Nephron (organoid): ENCODE data around the gene FEM1C.
A peak's percentile ranks its signal among the peaks of the same experiment; 100 is the strongest.

Experiments used
- H3K27ac Mint-ChIP-seq, 3 experiments: 2 replicates each; pipeline ENCODE4 v1.8.0; 2020; ENCODE audit warnings: mixed read lengths in 3 of 3, mild to moderate bottlenecking in 2 of 3, moderate library complexity in 1 of 3
- H3K27me3 Mint-ChIP-seq: 2 replicates; pipeline ENCODE4 v1.8.0; 2021; ENCODE audit warnings: low read depth, mild to moderate bottlenecking, moderate library complexity, mixed read lengths
- H3K36me3 Mint-ChIP-seq: 2 replicates; pipeline ENCODE4 v1.8.0; 2020; ENCODE audit warnings: low read depth, mixed read lengths
- H3K4me1 Mint-ChIP-seq: 2 replicates; pipeline ENCODE4 v1.8.0; 2020; ENCODE audit warnings: mixed read lengths
- H3K4me3 Mint-ChIP-seq, 3 experiments: 2 replicates each; pipeline ENCODE4 v1.8.0; 2020; ENCODE audit warnings: mild to moderate bottlenecking in 3 of 3, mixed read lengths in 3 of 3, moderate library complexity in 2 of 3
- H3K9me3 Mint-ChIP-seq: 2 replicates; pipeline ENCODE4 v1.8.0; 2020; ENCODE audit warnings: mixed read lengths
- CTCF ChIP-seq, 3 experiments: fragments of 200-600 bp; sonication (generic); IDR thresholded peaks; one replicate each; pipeline ENCODE4 v1.5.0; 2021; ENCODE audit warnings: antibody characterized with exemption in 3 of 3; ENCODE audit not compliant: unreplicated experiment in 3 of 3

Gene FEM1C

DNA sequence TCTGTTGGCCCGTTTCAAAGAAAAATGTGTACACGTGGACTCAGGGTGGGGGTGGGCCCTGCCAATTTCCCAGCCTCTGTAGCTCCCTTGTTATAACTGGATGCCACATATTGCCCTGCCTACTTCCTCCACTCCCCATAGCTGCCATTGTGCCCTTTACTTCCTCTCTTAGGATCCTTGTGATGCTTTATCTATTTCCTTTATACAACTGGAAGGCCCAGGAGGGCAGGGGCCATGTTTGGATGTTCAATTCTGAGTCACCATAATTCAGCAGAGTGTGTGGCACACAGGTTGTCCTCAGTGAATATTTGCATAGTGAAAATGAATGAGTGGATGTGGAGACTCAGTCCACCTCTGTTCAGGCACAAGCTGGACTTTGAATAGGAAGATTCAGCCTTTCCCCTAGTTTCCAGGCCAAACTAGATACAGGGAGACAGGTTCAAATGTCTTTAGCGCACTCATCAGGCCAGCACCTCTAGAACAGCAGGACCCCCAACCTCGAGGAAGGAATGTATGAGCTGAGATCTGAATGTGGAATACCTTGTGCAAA, 10.6 kb upstream of the FEM1C start:
- H3K27me3 Mint-ChIP-seq, result peaks cover 7% of the 10 kb centered on the region
- H3K4me3 Mint-ChIP-seq, result no peak overlapping the region
- no peaks in the 10 kb centered on the region for H3K36me3 Mint-ChIP-seq
- H3K27ac Mint-ChIP-seq, result no peak overlapping the region
- no peak for TF ChIP-seq CTCF (IDR thresholded peaks at IDR 0.05; ENCODE audit: unreplicated experiment in 3 of 3)
- no peaks in the 10 kb centered on the region for H3K4me1 Mint-ChIP-seq
- no peaks in the 10 kb centered on the region for H3K9me3 Mint-ChIP-seq

DNA sequence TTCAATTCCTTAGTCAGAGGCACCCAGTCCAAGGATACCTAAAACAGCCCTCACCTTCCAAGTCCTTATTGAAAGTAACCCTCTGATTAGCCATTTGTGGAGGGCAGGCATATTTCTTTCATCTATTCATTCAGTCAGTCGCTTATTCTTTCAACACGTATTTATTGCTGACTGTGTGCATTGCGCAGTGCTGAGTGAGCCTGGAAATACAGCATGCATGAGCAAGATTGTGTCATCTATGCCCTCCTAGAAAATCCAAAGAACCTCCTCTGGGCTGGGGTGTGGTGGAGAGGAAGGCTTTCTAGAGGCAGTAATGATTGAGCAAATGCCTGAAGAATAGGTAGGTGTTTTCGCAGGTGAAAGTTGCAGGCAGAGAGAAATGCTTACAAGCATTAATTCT, 8.5 kb upstream of the FEM1C start:
- no peak for TF ChIP-seq CTCF (IDR thresholded peaks at IDR 0.05; ENCODE audit: unreplicated experiment in 3 of 3)
- no peaks in the 10 kb centered on the region for H3K4me1 Mint-ChIP-seq
- H3K4me3 Mint-ChIP-seq, result no peak overlapping the region
- no peak overlapping the region for H3K27ac Mint-ChIP-seq
- H3K36me3 Mint-ChIP-seq, result no peaks in the 10 kb centered on the region
- no peaks in the 10 kb centered on the region for H3K9me3 Mint-ChIP-seq
- H3K27me3 Mint-ChIP-seq, result peaks cover 7% of the 10 kb centered on the region

DNA sequence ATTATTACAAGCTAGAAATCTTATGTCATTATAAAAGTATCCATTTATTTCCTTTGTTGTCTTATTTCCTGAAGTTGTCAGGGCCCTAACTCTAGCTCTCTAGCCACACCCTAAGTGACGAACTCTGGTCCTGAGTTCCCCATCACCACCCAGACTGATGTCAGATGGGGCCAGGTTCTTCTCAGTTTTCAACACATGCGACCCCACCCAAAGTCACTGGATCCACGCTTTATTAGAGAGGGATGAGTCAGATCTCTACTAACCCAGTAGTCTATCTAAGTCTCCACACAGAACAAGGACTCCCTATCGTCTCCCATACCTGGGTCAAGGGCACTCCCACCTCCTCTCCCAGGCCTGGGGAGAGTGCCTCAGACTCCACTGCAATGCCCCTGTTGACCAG, 6.8 kb upstream of the FEM1C start:
- no peak overlapping the region for H3K27ac Mint-ChIP-seq
- H3K9me3 Mint-ChIP-seq, result peaks cover 2% of the 10 kb centered on the region
- H3K27me3 Mint-ChIP-seq, result peaks cover 7% of the 10 kb centered on the region
- H3K36me3 Mint-ChIP-seq, result no peaks in the 10 kb centered on the region
- TF ChIP-seq CTCF (IDR thresholded peaks at IDR 0.05; ENCODE audit: unreplicated experiment in 3 of 3), result no peak
- H3K4me1 Mint-ChIP-seq, result no peaks in the 10 kb centered on the region
- no peak overlapping the region for H3K4me3 Mint-ChIP-seq

DNA sequence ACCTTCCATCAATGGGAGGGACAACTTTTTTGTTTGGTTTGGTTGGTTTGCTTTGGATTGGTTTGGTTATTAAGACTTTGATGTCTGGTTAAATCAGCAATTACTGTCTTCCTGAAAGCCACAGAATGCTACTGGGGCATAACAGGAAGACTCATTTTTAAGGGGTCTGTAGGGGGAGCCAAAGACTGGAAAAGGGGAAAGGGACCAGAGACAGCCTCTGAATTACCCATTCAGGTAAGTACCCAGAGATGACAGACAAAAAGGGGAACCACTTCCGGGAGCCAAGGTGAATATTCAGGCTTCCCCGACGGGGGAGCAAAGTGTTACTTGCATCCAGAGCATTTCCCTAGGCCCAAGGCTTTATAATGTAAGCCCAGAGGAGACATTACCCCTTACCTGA, 4.6 kb upstream of the FEM1C start:
- Mint-ChIP-seq H3K9me3 (peaks cover 8% of the 10 kb centered on the region), H3K27ac (no peak overlapping the region), H3K36me3 (peaks cover 4% of the 10 kb centered on the region), H3K4me3 (no peak overlapping the region), H3K27me3 (peaks cover 7% of the 10 kb centered on the region), H3K4me1 (no peaks in the 10 kb centered on the region)
- TF ChIP-seq CTCF (IDR thresholded peaks at IDR 0.05; ENCODE audit: unreplicated experiment in 3 of 3), result no peak

GRCh38 chr5:115548683-115549082, 4.1 kb upstream of the FEM1C start:
- Mint-ChIP-seq H3K4me1 (no peaks in the 10 kb centered on the region), H3K27me3 (peaks cover 7% of the 10 kb centered on the region), H3K9me3 (peaks cover 8% of the 10 kb centered on the region), H3K36me3 (peaks cover 4% of the 10 kb centered on the region), H3K4me3 (no peak overlapping the region), H3K27ac (no peak overlapping the region)
- TF ChIP-seq CTCF (IDR thresholded peaks at IDR 0.05; ENCODE audit: unreplicated experiment in 3 of 3), result no peak

DNA sequence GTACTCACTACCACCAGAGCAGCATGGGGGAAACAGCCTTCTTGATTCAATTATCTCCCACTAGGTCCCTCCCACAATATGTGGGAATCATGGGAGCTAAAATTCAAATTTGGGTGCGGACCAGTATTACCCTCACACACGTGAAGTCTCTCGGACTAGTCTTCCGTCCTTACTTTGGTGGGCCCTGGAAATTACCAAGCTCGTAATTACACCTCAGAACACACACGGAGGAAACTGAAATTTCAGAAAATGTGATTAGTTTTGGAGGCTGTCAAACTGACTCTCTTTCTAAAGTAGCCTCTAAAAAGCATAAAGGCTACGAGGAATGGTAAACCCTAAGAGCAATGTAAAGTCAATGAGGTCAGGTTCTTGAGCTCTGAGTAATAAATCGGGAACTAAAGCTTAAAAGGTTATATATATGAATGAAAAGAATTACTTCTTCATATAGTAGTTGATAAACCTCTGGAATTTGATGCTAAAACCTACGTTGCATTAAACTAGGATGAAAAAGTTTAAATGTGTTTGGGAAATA, 842 bp upstream of the FEM1C start:
- H3K27me3 Mint-ChIP-seq, result no peaks in the 10 kb centered on the region
- H3K9me3 Mint-ChIP-seq, result peaks cover 8% of the 10 kb centered on the region
- H3K36me3 Mint-ChIP-seq, result peaks cover 21% of the 10 kb centered on the region
- H3K27ac Mint-ChIP-seq, result peak overlapping the region in 1 of 3 experiments; percentile 99
- no peak for TF ChIP-seq CTCF (IDR thresholded peaks at IDR 0.05; ENCODE audit: unreplicated experiment in 3 of 3)
- peaks cover 26% of the 10 kb centered on the region for H3K4me1 Mint-ChIP-seq
- H3K4me3 Mint-ChIP-seq, result peak overlapping the region; percentile 96 to 99 (median 97)
